Measurements from ENCODE around the gene TRMT1L. TPM values are rescaled to one million over a fixed set of nuclear protein-coding genes. Genes with fewer than 3 reads are reported as not detected.

The TRMT1L gene
- total and polyA plus RNA-seq, 10 of the 15 experiments (the other 5 are each of a cell fraction or from before 2014, with no cell fraction given): 3.5 to 35.2 (median 16.9) TPM

GRCh38 chr1:185156854-185157598 lies at the start of gene TRMT1L, which contains the start of gene SWT1 (continued):
- TF ChIP-seq, protein P1, sequence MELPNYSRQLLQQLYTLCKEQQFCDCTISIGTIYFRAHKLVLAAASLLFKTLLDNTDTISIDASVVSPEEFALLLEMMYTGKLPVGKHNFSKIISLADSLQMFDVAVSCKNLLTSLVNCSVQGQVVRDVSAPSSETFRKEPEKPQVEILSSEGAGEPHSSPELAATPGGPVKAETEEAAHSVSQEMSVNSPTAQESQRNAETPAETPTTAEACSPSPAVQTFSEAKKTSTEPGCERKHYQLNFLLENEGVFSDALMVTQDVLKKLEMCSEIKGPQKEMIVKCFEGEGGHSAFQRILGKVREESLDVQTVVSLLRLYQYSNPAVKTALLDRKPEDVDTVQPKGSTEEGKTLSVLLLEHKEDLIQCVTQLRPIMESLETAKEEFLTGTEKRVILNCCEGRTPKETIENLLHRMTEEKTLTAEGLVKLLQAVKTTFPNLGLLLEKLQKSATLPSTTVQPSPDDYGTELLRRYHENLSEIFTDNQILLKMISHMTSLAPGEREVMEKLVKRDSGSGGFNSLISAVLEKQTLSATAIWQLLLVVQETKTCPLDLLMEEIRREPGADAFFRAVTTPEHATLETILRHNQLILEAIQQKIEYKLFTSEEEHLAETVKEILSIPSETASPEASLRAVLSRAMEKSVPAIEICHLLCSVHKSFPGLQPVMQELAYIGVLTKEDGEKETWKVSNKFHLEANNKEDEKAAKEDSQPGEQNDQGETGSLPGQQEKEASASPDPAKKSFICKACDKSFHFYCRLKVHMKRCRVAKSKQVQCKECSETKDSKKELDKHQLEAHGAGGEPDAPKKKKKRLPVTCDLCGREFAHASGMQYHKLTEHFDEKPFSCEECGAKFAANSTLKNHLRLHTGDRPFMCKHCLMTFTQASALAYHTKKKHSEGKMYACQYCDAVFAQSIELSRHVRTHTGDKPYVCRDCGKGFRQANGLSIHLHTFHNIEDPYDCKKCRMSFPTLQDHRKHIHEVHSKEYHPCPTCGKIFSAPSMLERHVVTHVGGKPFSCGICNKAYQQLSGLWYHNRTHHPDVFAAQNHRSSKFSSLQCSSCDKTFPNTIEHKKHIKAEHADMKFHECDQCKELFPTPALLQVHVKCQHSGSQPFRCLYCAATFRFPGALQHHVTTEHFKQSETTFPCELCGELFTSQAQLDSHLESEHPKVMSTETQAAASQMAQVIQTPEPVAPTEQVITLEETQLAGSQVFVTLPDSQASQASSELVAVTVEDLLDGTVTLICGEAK (IDR thresholded peaks at IDR 0.05; ENCODE audit: borderline replicate concordance): peak; percentile 85; the same call in 1 of the 2 replicates
- peak; percentile 36; the same call in 1 of the 2 replicates for TF ChIP-seq NR2F1 (conservative IDR thresholded peaks at IDR 0.05)
- TF ChIP-seq PBX3 (IDR thresholded peaks at IDR 0.05; ENCODE audit: insufficient replicate concordance, low read depth, low read length): no peak
- TF ChIP-seq ELK1 (IDR thresholded peaks at IDR 0.05; ENCODE audit: low read depth, low read length): 0 out of 2 replicates have a peak, but pooled peaks have one; percentile 26
- peak; percentile 76; the same call in 1 of the 2 replicates for TF ChIP-seq NFYB (IDR thresholded peaks at IDR 0.05; ENCODE audit: insufficient read depth, low read depth, low read length)
- TF ChIP-seq JUND (IDR thresholded peaks at IDR 0.05; ENCODE audit: low read depth, low read length): no peak
- TF ChIP-seq CREM (IDR thresholded peaks at IDR 0.05; ENCODE audit: low read depth): peak; percentile 81
- no peak for TF ChIP-seq HDAC2 (IDR thresholded peaks at IDR 0.05)
- TF ChIP-seq, protein P2, sequence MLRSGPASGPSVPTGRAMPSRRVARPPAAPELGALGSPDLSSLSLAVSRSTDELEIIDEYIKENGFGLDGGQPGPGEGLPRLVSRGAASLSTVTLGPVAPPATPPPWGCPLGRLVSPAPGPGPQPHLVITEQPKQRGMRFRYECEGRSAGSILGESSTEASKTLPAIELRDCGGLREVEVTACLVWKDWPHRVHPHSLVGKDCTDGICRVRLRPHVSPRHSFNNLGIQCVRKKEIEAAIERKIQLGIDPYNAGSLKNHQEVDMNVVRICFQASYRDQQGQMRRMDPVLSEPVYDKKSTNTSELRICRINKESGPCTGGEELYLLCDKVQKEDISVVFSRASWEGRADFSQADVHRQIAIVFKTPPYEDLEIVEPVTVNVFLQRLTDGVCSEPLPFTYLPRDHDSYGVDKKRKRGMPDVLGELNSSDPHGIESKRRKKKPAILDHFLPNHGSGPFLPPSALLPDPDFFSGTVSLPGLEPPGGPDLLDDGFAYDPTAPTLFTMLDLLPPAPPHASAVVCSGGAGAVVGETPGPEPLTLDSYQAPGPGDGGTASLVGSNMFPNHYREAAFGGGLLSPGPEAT (IDR thresholded peaks at IDR 0.05; ENCODE audit: low read depth): 0 out of 2 replicates have a peak, but pooled peaks have one; percentile 48
- no peak for TF ChIP-seq EP300 (IDR thresholded peaks at IDR 0.05; ENCODE audit: borderline replicate concordance in 1 of 2, control insufficient read depth in 1 of 2, low read depth in 2 of 2, low read length in 2 of 2)
- TF ChIP-seq, protein P3, sequence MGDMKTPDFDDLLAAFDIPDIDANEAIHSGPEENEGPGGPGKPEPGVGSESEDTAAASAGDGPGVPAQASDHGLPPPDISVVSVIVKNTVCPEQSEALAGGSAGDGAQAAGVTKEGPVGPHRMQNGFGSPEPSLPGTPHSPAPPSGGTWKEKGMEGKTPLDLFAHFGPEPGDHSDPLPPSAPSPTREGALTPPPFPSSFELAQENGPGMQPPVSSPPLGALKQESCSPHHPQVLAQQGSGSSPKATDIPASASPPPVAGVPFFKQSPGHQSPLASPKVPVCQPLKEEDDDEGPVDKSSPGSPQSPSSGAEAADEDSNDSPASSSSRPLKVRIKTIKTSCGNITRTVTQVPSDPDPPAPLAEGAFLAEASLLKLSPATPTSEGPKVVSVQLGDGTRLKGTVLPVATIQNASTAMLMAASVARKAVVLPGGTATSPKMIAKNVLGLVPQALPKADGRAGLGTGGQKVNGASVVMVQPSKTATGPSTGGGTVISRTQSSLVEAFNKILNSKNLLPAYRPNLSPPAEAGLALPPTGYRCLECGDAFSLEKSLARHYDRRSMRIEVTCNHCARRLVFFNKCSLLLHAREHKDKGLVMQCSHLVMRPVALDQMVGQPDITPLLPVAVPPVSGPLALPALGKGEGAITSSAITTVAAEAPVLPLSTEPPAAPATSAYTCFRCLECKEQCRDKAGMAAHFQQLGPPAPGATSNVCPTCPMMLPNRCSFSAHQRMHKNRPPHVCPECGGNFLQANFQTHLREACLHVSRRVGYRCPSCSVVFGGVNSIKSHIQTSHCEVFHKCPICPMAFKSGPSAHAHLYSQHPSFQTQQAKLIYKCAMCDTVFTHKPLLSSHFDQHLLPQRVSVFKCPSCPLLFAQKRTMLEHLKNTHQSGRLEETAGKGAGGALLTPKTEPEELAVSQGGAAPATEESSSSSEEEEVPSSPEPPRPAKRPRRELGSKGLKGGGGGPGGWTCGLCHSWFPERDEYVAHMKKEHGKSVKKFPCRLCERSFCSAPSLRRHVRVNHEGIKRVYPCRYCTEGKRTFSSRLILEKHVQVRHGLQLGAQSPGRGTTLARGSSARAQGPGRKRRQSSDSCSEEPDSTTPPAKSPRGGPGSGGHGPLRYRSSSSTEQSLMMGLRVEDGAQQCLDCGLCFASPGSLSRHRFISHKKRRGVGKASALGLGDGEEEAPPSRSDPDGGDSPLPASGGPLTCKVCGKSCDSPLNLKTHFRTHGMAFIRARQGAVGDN (IDR thresholded peaks at IDR 0.05): no peak
- peak; percentile 93 for TF ChIP-seq IKZF1 (conservative IDR thresholded peaks at IDR 0.05)
